Activated naive CD8-positive, alpha-beta T cell treated with anti-CD3 and anti-CD28 coated beads, Interleukin-2, amount 50 U/mL, for 24 hours (primary cell): Measurements from ENCODE around the gene KLRC1.
"Not testable (repeated sequence)": the region's sequence is repeated elsewhere in the genome, so short reads cannot be mapped to it uniquely, and the experiment has no call there.

Experiments
- ATAC-seq: fragments of 150-1000 bp; cut with Tn5 transposase; one replicate; pipeline ENCODE4 v1.10.0; 2021
- DNase-seq: peaks from one replicate; pipeline ENCODE4 v3.0.0; 2021
- H3K27ac Mint-ChIP-seq: one replicate; pipeline ENCODE4 v1.8.0; 2021; ENCODE audit warnings: mild to moderate bottlenecking, mixed read lengths
- H3K27me3 Mint-ChIP-seq: one replicate; pipeline ENCODE4 v1.8.0; 2021; ENCODE audit warnings: mixed read lengths
- H3K36me3 Mint-ChIP-seq: one replicate; pipeline ENCODE4 v1.8.0; 2021; ENCODE audit warnings: low read depth, mixed read lengths
- H3K4me1 Mint-ChIP-seq: one replicate; pipeline ENCODE4 v1.8.0; 2021; ENCODE audit warnings: mixed read lengths
- H3K4me3 Mint-ChIP-seq: one replicate; pipeline ENCODE4 v1.8.0; 2021; ENCODE audit warnings: mild to moderate bottlenecking, moderate library complexity, mixed read lengths
- H3K9me3 Mint-ChIP-seq: one replicate; pipeline ENCODE4 v1.8.0; 2021; ENCODE audit warnings: mixed read lengths

KLRC1 gene

DNA sequence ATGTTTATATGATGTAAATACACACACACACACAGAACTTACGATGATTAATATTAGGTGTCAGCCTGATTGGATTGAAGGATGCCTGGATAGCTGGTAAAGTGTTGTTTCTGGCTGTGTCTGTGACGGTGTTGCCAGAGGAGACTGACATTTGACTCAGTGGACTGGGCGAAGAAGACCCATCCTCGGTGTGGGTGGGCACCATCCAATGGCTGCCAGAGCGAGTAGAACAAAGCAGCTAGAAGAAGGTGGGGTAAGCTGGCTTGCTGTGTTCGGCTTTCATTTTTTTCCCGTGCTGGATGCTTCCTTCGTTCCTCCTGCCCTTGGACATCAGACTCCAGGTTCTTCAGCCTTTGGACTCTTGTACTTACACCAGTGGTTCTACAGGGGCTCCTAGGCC lies 12.0 kb downstream of the KLRC1 start:
- H3K36me3 Mint-ChIP-seq, H3K27me3 Mint-ChIP-seq, H3K4me3 Mint-ChIP-seq: not testable (repeated sequence)

DNA sequence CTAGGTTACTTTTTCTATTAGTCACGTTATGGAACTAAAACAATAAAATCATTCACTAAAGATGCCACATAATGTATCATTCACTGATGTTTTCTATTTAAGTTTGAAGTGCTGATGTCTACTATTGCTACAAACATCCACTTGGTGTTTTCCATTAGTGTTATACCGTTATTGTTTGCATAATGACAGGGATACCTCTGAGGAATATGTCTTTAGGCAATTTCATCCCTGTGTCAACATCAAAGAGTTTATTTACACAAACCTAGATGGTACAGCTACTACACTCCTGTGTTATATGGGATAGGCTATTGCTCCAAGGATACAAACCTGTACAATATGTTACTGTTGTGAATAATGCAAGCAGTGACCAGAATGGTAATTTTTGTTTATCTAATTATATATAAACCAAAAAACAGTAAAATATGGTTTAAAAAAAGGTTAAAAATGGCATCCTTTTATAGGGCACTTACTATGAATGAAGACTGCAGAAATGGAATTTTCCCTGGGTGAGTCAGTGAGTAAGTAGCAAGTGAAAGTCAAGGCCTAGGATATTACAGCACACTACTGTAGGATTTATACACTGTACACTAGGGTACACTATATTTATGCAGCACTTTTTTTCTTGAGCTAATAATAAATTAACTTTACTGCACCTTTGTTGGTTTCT lies 13.4 kb downstream of the KLRC1 start:
- H3K36me3 Mint-ChIP-seq, H3K9me3 Mint-ChIP-seq, H3K27ac Mint-ChIP-seq, H3K27me3 Mint-ChIP-seq, H3K4me3 Mint-ChIP-seq, DNase-seq: not testable (repeated sequence)
- peaks cover 16% of the 10 kb centered on the region for H3K4me1 Mint-ChIP-seq
- peak; percentile 68 for ATAC-seq

More for the DNA sequence above, 12.0 kb downstream of the KLRC1 start:
- not testable (repeated sequence) for DNase-seq, ATAC-seq, H3K27ac Mint-ChIP-seq, H3K9me3 Mint-ChIP-seq
- peaks cover 10% of the 10 kb centered on the region for H3K4me1 Mint-ChIP-seq

DNA sequence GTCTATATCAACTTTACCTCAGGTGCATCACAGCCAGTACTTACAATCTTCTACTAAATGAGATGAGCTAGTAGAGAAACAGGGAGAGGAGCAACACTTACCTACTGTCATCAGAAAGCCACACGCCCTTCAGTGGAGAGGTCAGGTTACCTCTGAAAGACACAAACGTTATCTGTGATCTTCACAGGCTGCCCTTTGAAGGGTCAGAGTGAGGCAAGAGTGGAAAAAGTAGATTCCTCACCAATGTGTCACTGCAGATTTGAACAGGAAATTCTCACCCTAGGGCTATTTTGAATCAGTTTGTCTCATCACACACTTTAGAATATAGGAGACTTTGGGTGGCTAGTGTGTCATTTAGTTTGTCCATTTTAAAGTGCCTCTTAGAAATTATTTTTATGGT lies 15.6 kb downstream of the KLRC1 start:
- H3K4me1 Mint-ChIP-seq: peaks cover 17% of the 10 kb centered on the region
- H3K27ac Mint-ChIP-seq, DNase-seq, H3K36me3 Mint-ChIP-seq, H3K9me3 Mint-ChIP-seq, H3K27me3 Mint-ChIP-seq, H3K4me3 Mint-ChIP-seq: not testable (repeated sequence)
- peak; percentile 86 for ATAC-seq

DNA sequence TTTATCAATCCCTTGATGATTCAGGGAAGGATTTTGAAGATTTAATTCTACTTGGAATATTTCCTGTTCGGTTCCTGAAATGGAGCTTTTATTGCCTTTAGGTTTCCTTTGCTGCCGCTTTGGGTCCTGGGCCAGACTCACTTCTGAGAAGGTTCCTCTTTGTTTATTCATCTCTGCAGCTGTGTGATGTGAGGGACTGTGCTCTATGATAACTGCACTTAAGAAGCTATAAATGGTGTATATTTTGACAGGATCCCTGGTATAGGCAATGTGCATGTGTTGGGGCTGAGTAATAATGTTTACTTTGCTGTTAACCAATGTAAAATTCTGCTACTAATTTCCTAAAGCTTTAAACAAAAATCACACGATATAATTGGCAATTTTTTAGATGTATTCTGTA lies 17.4 kb downstream of the KLRC1 start, which contains the start of gene KLRC2:
KLRC2 (minus strand) TSS at position 195 of the 400 bp plus-strand sequence; CDS start at position 171, 24 bp downstream.
- not testable (repeated sequence) for H3K27me3 Mint-ChIP-seq, H3K9me3 Mint-ChIP-seq, DNase-seq, H3K36me3 Mint-ChIP-seq
- H3K4me3 Mint-ChIP-seq: peak within 1 kb of the TSS; percentile 58
- peak within 1 kb of the TSS; percentile 5 for H3K27ac Mint-ChIP-seq
- ATAC-seq: peak; percentile 55
- H3K4me1 Mint-ChIP-seq: peaks cover 17% of the 10 kb centered on the region

DNA sequence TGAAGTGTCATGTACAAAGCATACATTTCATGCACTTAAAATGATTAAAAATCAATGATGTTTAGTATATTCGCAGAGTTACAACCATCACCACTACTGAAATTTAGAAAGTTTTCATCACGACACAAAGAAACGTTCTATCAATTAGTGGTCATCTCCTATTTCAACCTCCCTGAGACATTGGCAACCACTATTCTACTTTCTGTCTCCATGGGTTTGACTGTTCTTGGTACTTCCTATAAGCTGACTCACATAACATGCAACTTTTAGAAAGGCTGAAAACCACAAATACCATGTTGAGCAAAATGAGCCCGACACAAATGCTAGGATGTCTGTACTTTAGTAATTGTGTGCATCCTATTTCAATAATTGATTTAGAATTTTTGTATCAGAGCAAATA lies 22.6 kb downstream of the KLRC1 start:
- ATAC-seq: peak; percentile 80
- not testable (repeated sequence) for H3K9me3 Mint-ChIP-seq, H3K4me3 Mint-ChIP-seq, DNase-seq, H3K36me3 Mint-ChIP-seq, H3K27me3 Mint-ChIP-seq, H3K27ac Mint-ChIP-seq
- H3K4me1 Mint-ChIP-seq: peaks cover 14% of the 10 kb centered on the region

DNA sequence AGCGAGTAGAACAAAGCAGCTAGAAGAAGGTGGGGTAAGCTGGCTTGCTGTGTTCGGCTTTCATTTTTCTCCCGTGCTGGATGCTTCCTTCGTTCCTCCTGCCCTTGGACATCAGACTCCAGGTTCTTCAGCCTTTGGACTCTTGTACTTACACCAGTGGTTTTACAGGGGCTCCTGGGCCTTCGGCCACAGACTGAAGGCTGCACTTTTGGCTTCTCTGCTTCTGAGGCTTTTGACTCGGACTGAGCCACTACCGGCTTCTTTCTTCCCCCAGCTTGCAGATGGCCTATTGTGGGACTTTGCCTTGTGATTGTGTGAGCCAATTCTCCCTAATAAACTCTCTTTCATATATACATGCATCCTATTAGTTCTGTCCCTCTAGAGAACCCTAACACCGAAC lies 27.2 kb downstream of the KLRC1 start:
- not testable (repeated sequence) for DNase-seq, H3K27ac Mint-ChIP-seq, H3K27me3 Mint-ChIP-seq, H3K9me3 Mint-ChIP-seq, H3K4me3 Mint-ChIP-seq, H3K36me3 Mint-ChIP-seq, ATAC-seq
- H3K4me1 Mint-ChIP-seq: peaks cover 11% of the 10 kb centered on the region

DNA sequence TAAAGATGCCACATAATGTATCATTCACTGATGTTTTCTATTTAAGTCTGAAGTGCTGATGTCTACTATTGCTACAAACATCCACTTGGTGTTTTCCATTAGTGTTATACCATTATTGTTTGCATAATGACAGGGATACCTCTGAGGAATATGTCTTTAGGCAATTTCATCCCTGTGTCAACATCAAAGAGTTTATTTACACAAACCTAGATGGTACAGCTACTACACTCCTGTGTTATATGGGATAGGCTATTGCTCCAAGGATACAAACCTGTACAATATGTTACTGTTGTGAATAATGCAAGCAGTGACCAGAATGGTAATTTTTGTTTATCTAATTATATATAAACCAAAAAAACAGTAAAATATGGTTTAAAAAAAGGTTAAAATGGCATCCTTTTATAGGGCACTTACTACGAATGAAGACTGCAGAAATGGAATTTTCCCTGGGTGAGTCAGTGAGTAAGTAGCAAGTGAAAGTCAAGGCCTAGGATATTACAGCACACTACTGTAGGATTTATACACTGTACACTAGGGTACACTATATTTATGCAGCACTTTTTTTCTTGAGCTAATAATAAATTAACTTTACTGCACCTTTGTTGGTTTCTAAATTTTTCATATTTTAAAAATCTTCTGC lies 28.8 kb downstream of the KLRC1 start:
- not testable (repeated sequence) for H3K27ac Mint-ChIP-seq, H3K9me3 Mint-ChIP-seq, H3K27me3 Mint-ChIP-seq, H3K4me3 Mint-ChIP-seq, H3K36me3 Mint-ChIP-seq, DNase-seq
- ATAC-seq: peak; percentile 58
- H3K4me1 Mint-ChIP-seq: peaks cover 11% of the 10 kb centered on the region

DNA sequence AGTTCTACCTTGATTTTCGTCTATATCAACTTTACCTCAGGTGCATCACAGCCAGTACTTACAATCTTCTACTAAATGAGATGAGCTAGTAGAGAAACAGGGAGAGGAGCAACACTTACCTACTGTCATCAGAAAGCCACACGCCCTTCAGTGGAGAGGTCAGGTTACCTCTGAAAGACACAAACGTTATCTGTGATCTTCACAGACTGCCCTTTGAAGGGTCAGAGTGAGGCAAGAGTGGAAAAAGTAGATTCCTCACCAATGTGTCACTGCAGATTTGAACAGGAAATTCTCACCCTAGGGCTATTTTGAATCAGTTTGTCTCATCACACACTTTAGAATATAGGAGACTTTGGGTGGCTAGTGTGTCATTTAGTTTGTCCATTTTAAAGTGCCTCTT lies 31.0 kb downstream of the KLRC1 start:
- not testable (repeated sequence) for H3K36me3 Mint-ChIP-seq, H3K4me3 Mint-ChIP-seq
- H3K4me1 Mint-ChIP-seq: peaks cover 13% of the 10 kb centered on the region

DNA sequence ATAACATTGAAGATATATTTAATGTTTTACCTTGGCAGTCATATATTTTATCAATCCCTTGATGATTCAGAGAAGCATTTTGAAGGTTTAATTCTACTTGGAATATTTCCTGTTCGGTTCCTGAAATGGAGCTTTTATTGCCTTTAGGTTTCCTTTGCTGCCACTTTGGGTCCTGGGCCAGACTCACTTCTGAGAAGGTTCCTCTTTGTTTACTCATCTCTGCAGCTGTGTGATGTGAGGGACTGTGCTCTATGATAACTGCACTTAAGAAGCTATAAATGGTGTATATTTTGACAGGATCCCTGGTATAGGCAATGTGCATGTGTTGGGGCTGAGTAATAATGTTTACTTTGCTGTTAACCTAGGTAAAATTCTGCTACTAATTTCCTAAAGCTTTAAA lies 32.8 kb downstream of the KLRC1 start, which contains the start of gene KLRC3:
KLRC3 (minus strand) TSS at position 262 of the 400 bp plus-strand sequence; CDS start at position 217, 45 bp downstream.
- Mint-ChIP-seq H3K4me3 (peak within 1 kb of the TSS; percentile 74), H3K4me1 (peaks cover 11% of the 10 kb centered on the region), H3K27ac (peak within 1 kb of the TSS; percentile 51)
- not testable (repeated sequence) for H3K36me3 Mint-ChIP-seq, H3K9me3 Mint-ChIP-seq, ATAC-seq, H3K27me3 Mint-ChIP-seq, DNase-seq

More for the DNA sequence above, 31.0 kb downstream of the KLRC1 start:
- ATAC-seq: peak; percentile 99
- not testable (repeated sequence) for DNase-seq, H3K27ac Mint-ChIP-seq, H3K9me3 Mint-ChIP-seq, H3K27me3 Mint-ChIP-seq

DNA sequence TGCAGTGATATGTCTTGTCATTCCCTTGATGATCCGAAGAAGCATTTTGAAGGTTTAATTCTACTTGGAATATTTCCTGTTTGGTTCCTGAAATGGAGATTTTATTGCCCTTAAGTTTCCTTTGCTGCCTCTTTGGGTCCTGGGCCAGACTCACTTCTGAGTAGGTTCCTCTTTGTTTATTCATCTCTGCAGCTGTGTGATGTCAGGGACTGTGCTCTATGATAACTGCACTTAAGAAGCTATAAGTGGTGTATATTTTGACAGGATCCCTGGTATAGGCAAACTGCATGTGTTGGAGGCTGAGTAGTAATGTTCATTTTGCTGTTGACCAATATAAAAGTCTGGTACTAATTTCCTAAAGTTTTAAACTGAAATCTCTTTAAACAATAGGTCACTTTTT lies 43.8 kb downstream of the KLRC1 start, which contains the start of gene KLRC4:
KLRC4 (minus strand) TSS at position 366 of the 400 bp plus-strand sequence; CDS start at position 184, 182 bp downstream.
- ATAC-seq: peak; percentile 89
- H3K4me3 Mint-ChIP-seq: peak within 1 kb of the TSS; percentile 82

DNA sequence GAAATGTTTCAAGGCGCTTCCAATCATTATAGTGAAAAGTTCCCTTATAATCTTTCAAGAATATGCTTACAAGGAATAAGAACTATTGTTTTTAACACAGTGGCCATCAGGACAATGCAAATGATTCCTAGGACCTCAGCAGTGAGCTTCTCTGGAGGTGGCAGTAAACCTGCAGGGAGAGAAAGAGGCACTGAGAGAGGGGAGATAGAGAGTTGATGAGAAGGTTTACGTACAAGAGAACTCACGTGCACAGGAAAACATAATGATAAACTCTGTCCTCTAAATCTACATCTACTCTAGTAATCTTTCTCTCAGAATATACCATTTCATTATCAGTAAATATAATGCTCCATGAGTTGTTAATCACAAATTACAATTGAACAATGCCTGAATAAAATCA lies 44.3 kb downstream of the KLRC1 start:
- DNase-seq: no peak
- Mint-ChIP-seq H3K4me1 (peaks cover 44% of the 10 kb centered on the region), H3K36me3 (peaks cover 31% of the 10 kb centered on the region), H3K27ac (peak overlapping the region; percentile 70), H3K9me3 (peaks cover 6% of the 10 kb centered on the region), H3K27me3 (no peaks in the 10 kb centered on the region), H3K4me3 (peak overlapping the region; percentile 82)
- ATAC-seq: no peak

More for the DNA sequence above, 43.8 kb downstream of the KLRC1 start, which contains the start of gene KLRC4:
- DNase-seq: no peak
- peaks cover 30% of the 10 kb centered on the region for H3K36me3 Mint-ChIP-seq
- peaks cover 6% of the 10 kb centered on the region for H3K9me3 Mint-ChIP-seq
- H3K27ac Mint-ChIP-seq: peak within 1 kb of the TSS; percentile 70
- no peaks in the 10 kb centered on the region for H3K27me3 Mint-ChIP-seq
- peaks cover 41% of the 10 kb centered on the region for H3K4me1 Mint-ChIP-seq

DNA sequence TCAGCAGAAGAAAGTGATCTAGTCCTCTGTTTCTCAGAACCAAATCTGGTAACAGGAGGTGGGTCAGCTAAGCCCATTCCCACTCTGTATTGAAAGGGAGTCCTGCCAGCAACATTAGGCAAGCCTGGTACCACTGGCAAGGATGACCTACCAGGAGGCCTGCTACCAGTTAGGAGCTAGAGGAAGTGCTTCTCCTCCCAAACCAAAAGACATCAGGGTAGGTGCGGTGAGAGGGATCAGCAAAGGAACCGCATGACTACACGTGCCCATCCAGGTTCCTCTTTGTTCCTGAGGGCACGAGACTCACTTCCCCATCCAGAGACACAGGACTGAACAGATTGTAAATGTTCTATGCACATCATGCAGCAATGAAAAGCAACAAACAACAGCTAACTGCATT lies 46.5 kb downstream of the KLRC1 start:
- H3K9me3 Mint-ChIP-seq: peaks cover 6% of the 10 kb centered on the region
- H3K4me1 Mint-ChIP-seq: peaks cover 55% of the 10 kb centered on the region
- DNase-seq: peak; percentile 23
- peak overlapping the region; percentile 99 for H3K27ac Mint-ChIP-seq
- H3K36me3 Mint-ChIP-seq: peaks cover 34% of the 10 kb centered on the region
- no peak for ATAC-seq
- no peaks in the 10 kb centered on the region for H3K27me3 Mint-ChIP-seq
- peak overlapping the region; percentile 82 for H3K4me3 Mint-ChIP-seq

DNA sequence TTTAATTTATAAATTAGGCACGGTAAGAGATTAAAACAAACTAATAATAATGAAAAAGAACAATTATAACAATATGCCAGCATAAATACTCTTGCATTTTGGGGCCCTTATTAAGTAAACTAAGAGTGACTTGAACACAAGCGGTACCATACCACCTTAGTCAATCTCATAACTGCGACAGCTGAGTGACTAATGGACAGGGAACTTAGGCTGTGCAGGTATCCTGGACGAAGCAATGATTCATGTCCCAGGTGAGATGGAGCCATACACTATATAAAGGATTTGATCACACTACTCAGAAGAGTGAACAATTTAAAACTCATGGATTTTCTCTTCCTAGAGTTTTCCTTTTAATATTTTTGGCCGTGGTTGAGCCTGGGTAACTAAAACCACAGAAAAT lies 47.9 kb downstream of the KLRC1 start:
- ATAC-seq (peak; percentile 45), DNase-seq (no peak)
- H3K36me3 Mint-ChIP-seq: peaks cover 36% of the 10 kb centered on the region
- peak overlapping the region; percentile 82 for H3K27ac Mint-ChIP-seq
- peaks cover 6% of the 10 kb centered on the region for H3K9me3 Mint-ChIP-seq
- H3K4me3 Mint-ChIP-seq: peak overlapping the region; percentile 75
- H3K27me3 Mint-ChIP-seq: no peaks in the 10 kb centered on the region
- H3K4me1 Mint-ChIP-seq: peaks cover 60% of the 10 kb centered on the region

DNA sequence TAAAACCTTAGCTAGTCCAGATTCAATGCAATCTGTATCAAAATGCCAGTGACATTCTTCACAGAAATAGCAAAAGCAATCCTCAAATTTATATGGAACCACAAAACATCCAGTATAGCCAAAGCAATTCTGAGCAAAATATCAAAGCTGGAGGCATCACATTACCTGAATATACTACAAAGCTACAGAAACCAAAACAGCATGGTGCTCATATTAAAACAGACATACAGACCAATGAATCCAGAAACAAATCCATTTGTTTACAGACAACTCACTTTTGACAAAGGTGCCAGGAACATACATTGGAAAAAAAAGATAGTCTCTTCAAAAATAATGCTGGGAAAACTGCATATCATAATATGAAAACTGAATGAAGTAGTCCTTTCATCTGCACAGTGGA lies 48.4 kb downstream of the KLRC1 start:
- Mint-ChIP-seq H3K4me1 (peaks cover 63% of the 10 kb centered on the region), H3K36me3 (peaks cover 40% of the 10 kb centered on the region), H3K27ac (peak overlapping the region; percentile 82), H3K27me3 (no peaks in the 10 kb centered on the region), H3K4me3 (peak overlapping the region; percentile 75), H3K9me3 (peaks cover 6% of the 10 kb centered on the region)
- DNase-seq (no peak), ATAC-seq (no peak)

DNA sequence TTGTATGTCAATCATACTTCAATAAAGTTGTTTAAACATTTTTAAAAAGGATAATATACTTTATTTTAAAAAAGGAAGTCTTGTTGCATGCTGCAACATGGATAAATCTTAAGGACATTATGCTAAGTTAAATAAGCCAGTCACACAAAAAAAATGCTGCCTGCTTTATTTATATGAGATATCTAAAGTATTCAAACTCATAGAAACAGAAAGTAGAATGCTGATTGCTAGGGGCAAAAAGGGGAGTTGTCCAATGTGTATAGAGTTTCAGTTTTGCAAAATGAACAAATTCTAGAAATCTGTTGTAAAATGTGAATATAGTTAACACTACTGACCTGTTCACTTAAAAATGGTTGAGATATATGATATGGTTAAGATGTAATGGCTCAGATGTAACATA lies 52.3 kb downstream of the KLRC1 start:
- peak overlapping the region; percentile 74 for H3K27ac Mint-ChIP-seq
- H3K36me3 Mint-ChIP-seq: peaks cover 34% of the 10 kb centered on the region
- H3K4me1 Mint-ChIP-seq: peaks cover 71% of the 10 kb centered on the region
- no peak for DNase-seq
- H3K9me3 Mint-ChIP-seq: peaks cover 6% of the 10 kb centered on the region
- ATAC-seq: no peak
- H3K27me3 Mint-ChIP-seq: no peaks in the 10 kb centered on the region
- peak overlapping the region; percentile 68 for H3K4me3 Mint-ChIP-seq
